H9 (cell line): Measurements from ENCODE around the gene KLLN. TPM values are rescaled to one million over a fixed set of nuclear protein-coding genes. Genes with fewer than 3 reads are reported as not detected.

Source experiments
- DNase-seq: peaks from one replicate; pipeline ENCODE4 v3.0.0-alpha.2; 2017
- H2AFZ ChIP-seq: one replicate; pipeline ENCODE4 v1.6.1; 2013; ENCODE audit warnings: mild to moderate bottlenecking, low read length, control low read depth, moderate library complexity
- H2AK5ac ChIP-seq: 2 replicates; pipeline ENCODE4 v1.6.1; 2013; ENCODE audit warnings: low read length, control low read depth, mixed read lengths; ENCODE audit not compliant: insufficient read length
- H2BK120ac ChIP-seq: one replicate; pipeline ENCODE4 v1.6.1; 2013; ENCODE audit warnings: low read depth, mild to moderate bottlenecking, low read length, control low read depth, inconsistent platforms; ENCODE audit not compliant: poor library complexity, severe bottlenecking
- H2BK12ac ChIP-seq: 2 replicates; pipeline ENCODE4 v1.6.1; 2013; ENCODE audit warnings: low read length, control low read depth, mixed read lengths, low read depth; ENCODE audit not compliant: insufficient read length
- H2BK15ac ChIP-seq: 2 replicates; pipeline ENCODE4 v1.6.1; 2013; ENCODE audit warnings: low read depth, low read length, control low read depth
- H2BK20ac ChIP-seq: one replicate; pipeline ENCODE4 v1.6.1; 2013; ENCODE audit warnings: low read depth, mild to moderate bottlenecking, low read length, control low read depth, inconsistent platforms; ENCODE audit not compliant: poor library complexity, severe bottlenecking
- H2BK5ac ChIP-seq: 2 replicates; pipeline ENCODE4 v1.6.1; 2013; ENCODE audit warnings: low read length, control low read depth, mixed read lengths; ENCODE audit not compliant: insufficient read length
- H3K14ac ChIP-seq: 2 replicates; pipeline ENCODE4 v1.6.1; 2013; ENCODE audit warnings: low read length, control low read depth; ENCODE audit not compliant: insufficient read depth
- H3K18ac ChIP-seq: 2 replicates; pipeline ENCODE4 v1.6.1; 2013; ENCODE audit warnings: low read depth, mild to moderate bottlenecking, mixed read lengths, low read length, control low read depth; ENCODE audit not compliant: insufficient read length
- H3K23ac ChIP-seq: 2 replicates; pipeline ENCODE4 v1.6.1; 2013; ENCODE audit warnings: low read length, control low read depth, mixed read lengths, low read depth; ENCODE audit not compliant: insufficient read length
- H3K23me2 ChIP-seq: 2 replicates; pipeline ENCODE4 v1.6.1; 2013; ENCODE audit warnings: low read depth, mild to moderate bottlenecking, mixed read lengths, low read length, control low read depth; ENCODE audit not compliant: insufficient read length, poor library complexity, severe bottlenecking
- H3K27ac ChIP-seq: 2 replicates; pipeline ENCODE4 v1.5.1; 2013; ENCODE audit warnings: low read length, control low read depth, mixed read lengths, low read depth; ENCODE audit not compliant: insufficient read length
- H3K27me3 ChIP-seq: 2 replicates; pipeline ENCODE4 v1.6.1; 2013; ENCODE audit warnings: low read length, control low read depth, inconsistent platforms; ENCODE audit not compliant: insufficient read depth
- H3K4ac ChIP-seq: 2 replicates; pipeline ENCODE4 v1.6.1; 2013; ENCODE audit warnings: low read depth, mild to moderate bottlenecking, control low read depth, inconsistent platforms, low read length, moderate library complexity
- H3K4me1 ChIP-seq: 2 replicates; pipeline ENCODE4 v1.6.1; 2013; ENCODE audit warnings: low read length, control low read depth, inconsistent platforms; ENCODE audit not compliant: insufficient read depth
- H3K4me2 ChIP-seq: 2 replicates; pipeline ENCODE4 v1.6.1; 2013; ENCODE audit warnings: low read length, control low read depth, mixed read lengths; ENCODE audit not compliant: insufficient read length, insufficient read depth
- H3K56ac ChIP-seq: 2 replicates; pipeline ENCODE4 v1.6.1; 2013; ENCODE audit warnings: low read depth, mild to moderate bottlenecking, mixed read lengths, low read length, control low read depth; ENCODE audit not compliant: insufficient read length
- H3K79me1 ChIP-seq: 2 replicates; pipeline ENCODE4 v1.6.1; 2013; ENCODE audit warnings: low read depth, mild to moderate bottlenecking, moderate library complexity, low read length, control low read depth, inconsistent platforms; ENCODE audit not compliant: insufficient read depth, poor library complexity, severe bottlenecking
- H3K79me2 ChIP-seq: 2 replicates; pipeline ENCODE4 v1.6.1; 2013; ENCODE audit warnings: low read length, control low read depth, inconsistent platforms; ENCODE audit not compliant: insufficient read depth
- H3K9ac ChIP-seq: 2 replicates; pipeline ENCODE4 v1.6.1; 2013; ENCODE audit warnings: low read length, control low read depth, mixed read lengths; ENCODE audit not compliant: insufficient read length; ENCODE audit errors: extremely low read depth
- H3K9me3 ChIP-seq: one replicate; pipeline ENCODE4 v1.6.1; 2013; ENCODE audit warnings: low read depth, low read length, inconsistent platforms; ENCODE audit not compliant: control insufficient read depth
- H3T11ph ChIP-seq: one replicate; pipeline ENCODE4 v1.6.1; 2013; ENCODE audit warnings: mild to moderate bottlenecking, low read length, control low read depth, inconsistent platforms
- H4K20me1 ChIP-seq: one replicate; pipeline ENCODE4 v1.6.1; 2013; ENCODE audit not compliant: control insufficient read depth, insufficient read length, insufficient read depth
- H4K5ac ChIP-seq: 2 replicates; pipeline ENCODE4 v1.6.1; 2013; ENCODE audit warnings: low read depth, mild to moderate bottlenecking, mixed read lengths, low read length, control low read depth; ENCODE audit not compliant: insufficient read length
- H4K8ac ChIP-seq: replicated peaks from 2 replicates; pipeline ENCODE4 v1.6.1; 2013; ENCODE audit warnings: low read length, control low read depth, mixed read lengths, low read depth; ENCODE audit not compliant: insufficient read length
- H4K91ac ChIP-seq: 2 replicates; pipeline ENCODE4 v1.6.1; 2013; ENCODE audit warnings: low read depth, mild to moderate bottlenecking, moderate library complexity, mixed read lengths, low read length, control low read depth; ENCODE audit not compliant: insufficient read length
- H3K27ac Mint-ChIP-seq, 3 experiments: 2 replicates in 2 of 3; 3 replicates in 1 of 3; pipeline ENCODE4 v1.8.0; 2020 to 2021; ENCODE audit warnings: mixed read lengths in 3 of 3, mild to moderate bottlenecking in 1 of 3, moderate library complexity in 1 of 3
- H3K27me3 Mint-ChIP-seq: 2 replicates; pipeline ENCODE4 v1.8.0; 2021; ENCODE audit warnings: low read depth, mild to moderate bottlenecking, moderate library complexity, mixed read lengths
- H3K36me3 Mint-ChIP-seq, 3 experiments: 2 replicates in 2 of 3; 3 replicates in 1 of 3; pipeline ENCODE4 v1.8.0; 2020 to 2021; ENCODE audit warnings: low read depth in 3 of 3, mixed read lengths in 3 of 3; ENCODE audit not compliant: insufficient read depth in 1 of 3
- H3K4me1 Mint-ChIP-seq, 2 experiments: 2 replicates each; pipeline ENCODE4 v1.8.0; 2020; ENCODE audit warnings: mixed read lengths in 2 of 2
- H3K4me3 Mint-ChIP-seq, 2 experiments: 2 replicates in 1 of 2; 3 replicates in 1 of 2; pipeline ENCODE4 v1.8.0; 2020 to 2021; ENCODE audit warnings: mild to moderate bottlenecking in 2 of 2, mixed read lengths in 2 of 2, moderate library complexity in 1 of 2
- H3K9me3 Mint-ChIP-seq, 2 experiments: 2 replicates in 1 of 2; 3 replicates in 1 of 2; pipeline ENCODE4 v1.8.0; 2020; ENCODE audit warnings: mild to moderate bottlenecking in 2 of 2, mixed read lengths in 2 of 2, moderate library complexity in 1 of 2
- CTCF ChIP-seq: fragments of 200-600 bp; sonication (generic); conservative IDR thresholded peaks from 3 replicates; pipeline ENCODE4 v1.8.0; 2021; ENCODE audit warnings: antibody characterized with exemption, mild to moderate bottlenecking
- WGBS: extraction: QIAGEN DNeasy Blood & Tissue Kit; methylation state at CpG from one replicate; pipeline ENCODE4 v1.1.7; 2013; ENCODE audit warnings: missing lambda C conversion rate, low lambda C conversion rate, mixed read lengths; ENCODE audit not compliant: insufficient read length; ENCODE audit errors: extremely low coverage; 5-methylcytosine and 5-hydroxymethylcytosine counted together
- total RNA-seq: library from RNA; stranded (reverse); gene quantifications from 2 replicates; pipeline ENCODE4 v1.2.1, GENCODE V29; 2021

The KLLN gene
- total RNA-seq, 1 experiment from 2014 or later, result 0.79 TPM

GRCh38 chr10:87852089-87852488 lies 11.2 kb downstream of the KLLN start:
- Histone ChIP-seq H3K9me3 (no peaks in the 10 kb centered on the region), H3K27ac (no peak overlapping the region), H2BK120ac (no peak overlapping the region), H3K14ac (no peak overlapping the region), H3K9ac (no peak overlapping the region), H3K79me1 (no peaks in the 10 kb centered on the region), H2BK5ac (no peak overlapping the region), H3K4me2 (no peak overlapping the region), H2BK20ac (no peak overlapping the region), H2BK15ac (no peak overlapping the region), H2AFZ (no peak overlapping the region), H3K79me2 (no peaks in the 10 kb centered on the region), H3K4me1 (no peaks in the 10 kb centered on the region), H4K91ac (no peak overlapping the region), H4K8ac (no peak overlapping the region), H3K18ac (no peak overlapping the region), H3T11ph (no peak overlapping the region), H4K5ac (no peak overlapping the region), H2AK5ac (no peak overlapping the region), H3K23ac (no peak overlapping the region), H3K27me3 (no peaks in the 10 kb centered on the region), H3K23me2 (no peaks in the 10 kb centered on the region), H4K20me1 (no peaks in the 10 kb centered on the region), H2BK12ac (no peak overlapping the region), H3K56ac (no peak overlapping the region), H3K4ac (no peak overlapping the region)
- no peak for TF ChIP-seq CTCF
- Mint-ChIP-seq H3K27ac (no peak overlapping the region), H3K36me3 (no peaks in the 10 kb centered on the region), H3K9me3 (no peaks in the 10 kb centered on the region), H3K4me3 (no peak overlapping the region), H3K4me1 (peaks cover 8 to 10% of the 10 kb centered on the region in 2 experiments), H3K27me3 (no peaks in the 10 kb centered on the region)
- WGBS, result no CpG with 5 or more reads among the region's 1 CpG
- no peak for DNase-seq
